Skeletal muscle satellite cell (primary cell): ENCODE measurements around the gene ACVR2B. TPM values are rescaled to one million over a fixed set of nuclear protein-coding genes. Genes with fewer than 3 reads are reported as not detected.
"Not testable (repeated sequence)": the region's sequence is repeated elsewhere in the genome, so short reads cannot be mapped to it uniquely, and the experiment has no call there.

Experiments
- H3K27me3 ChIP-seq: 2 replicates; pipeline ENCODE4 v1.7.0; 2013; ENCODE audit warnings: low read length; ENCODE audit not compliant: control insufficient read depth, insufficient read depth
- H3K36me3 ChIP-seq: 2 replicates; pipeline ENCODE4 v1.7.0; 2013; ENCODE audit warnings: mild to moderate bottlenecking, control low read depth, low read length; ENCODE audit not compliant: insufficient read depth
- H3K4me1 ChIP-seq: 2 replicates; pipeline ENCODE4 v1.7.0; 2013; ENCODE audit warnings: low read length; ENCODE audit not compliant: control insufficient read depth, insufficient read depth
- H3K4me2 ChIP-seq: 2 replicates; pipeline ENCODE4 v1.7.0; 2013; ENCODE audit warnings: mild to moderate bottlenecking, low read length
- H3K4me3 ChIP-seq: 2 replicates; pipeline ENCODE4 v1.7.0; 2013; ENCODE audit warnings: low read length
- H3K9ac ChIP-seq: 2 replicates; pipeline ENCODE4 v1.7.0; 2013; ENCODE audit warnings: mild to moderate bottlenecking, low read depth, low read length, moderate library complexity
- H3K9me3 ChIP-seq: replicated peaks from 2 replicates; pipeline ENCODE4 v1.7.0; 2013; ENCODE audit warnings: mild to moderate bottlenecking, control low read depth, low read length
- total RNA-seq: library from RNA; depleted of rRNA; stranded (reverse); fragments of >200 nt; gene quantifications from 2 replicates; pipeline ENCODE4 v1.2.3, GENCODE V29; 2012; rRNA removed

The ACVR2B gene
- 0.66 and 1.5 TPM in 2 replicates for total RNA-seq

GRCh38 chr3:38453075-38453912, at the start of gene ACVR2B:
Gene ACVR2B, plus strand, starts transcription at chr3:38453890. Its CDS starts 433 bp downstream, at chr3:38454323.
- Histone ChIP-seq H3K9ac (peak within 1 kb of the TSS; percentile 89), H3K4me2 (peak within 1 kb of the TSS; percentile 100), H3K4me1 (peaks cover 18% of the 10 kb centered on the region), H3K9me3 (no peaks in the 10 kb centered on the region), H3K27me3 (no peaks in the 10 kb centered on the region), H3K36me3 (no peaks in the 10 kb centered on the region), H3K4me3 (peak within 1 kb of the TSS; percentile 89)

- Histone ChIP-seq H3K27me3 (no peaks in the 10 kb centered on the region), H3K9ac (no peak overlapping the region), H3K9me3 (no peaks in the 10 kb centered on the region), H3K4me2 (no peak overlapping the region), H3K36me3 (peaks cover 18% of the 10 kb centered on the region), H3K4me1 (peaks cover 9% of the 10 kb centered on the region), H3K4me3 (no peak overlapping the region)
Measured at GRCh38 chr3:38404286-38404685, 49.4 kb upstream of the ACVR2B start.

DNA sequence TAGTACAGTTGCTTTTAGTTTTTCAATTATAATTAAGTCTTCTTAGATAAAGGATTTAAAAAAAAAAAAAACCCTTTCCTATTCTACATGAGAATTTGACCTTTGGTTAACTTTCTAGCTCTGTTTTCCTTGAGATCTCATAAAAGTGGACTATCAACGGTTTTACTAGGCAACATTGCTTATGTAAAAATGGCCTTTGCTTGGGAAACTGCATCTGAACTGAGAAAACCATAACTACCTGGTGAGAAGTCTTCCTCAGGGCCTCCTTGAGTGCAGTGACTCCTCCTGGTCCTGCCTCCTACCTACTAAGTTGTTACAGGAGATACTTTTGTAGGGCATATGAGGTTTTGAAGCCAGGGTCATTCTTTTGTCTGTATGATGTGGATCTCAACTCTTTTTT, 42.1 kb upstream of the ACVR2B start:
- Histone ChIP-seq H3K9me3 (no peaks in the 10 kb centered on the region), H3K4me2 (no peak overlapping the region), H3K4me3 (no peak overlapping the region), H3K9ac (no peak overlapping the region), H3K27me3 (no peaks in the 10 kb centered on the region), H3K36me3 (no peaks in the 10 kb centered on the region), H3K4me1 (no peaks in the 10 kb centered on the region)

GRCh38 chr3:38420758-38421157, 32.9 kb upstream of the ACVR2B start:
- H3K27me3 ChIP-seq, H3K4me2 ChIP-seq, H3K4me1 ChIP-seq, H3K9ac ChIP-seq, H3K4me3 ChIP-seq, H3K36me3 ChIP-seq, H3K9me3 ChIP-seq: not testable (repeated sequence)

GRCh38 chr3:38421679-38422336, 31.9 kb upstream of the ACVR2B start:
- H3K9ac ChIP-seq: no peak overlapping the region
- H3K4me3 ChIP-seq: no peak overlapping the region
- no peaks in the 10 kb centered on the region for H3K9me3 ChIP-seq
- H3K27me3 ChIP-seq: no peaks in the 10 kb centered on the region
- no peak overlapping the region for H3K4me2 ChIP-seq
- no peaks in the 10 kb centered on the region for H3K36me3 ChIP-seq
- H3K4me1 ChIP-seq: no peaks in the 10 kb centered on the region

DNA sequence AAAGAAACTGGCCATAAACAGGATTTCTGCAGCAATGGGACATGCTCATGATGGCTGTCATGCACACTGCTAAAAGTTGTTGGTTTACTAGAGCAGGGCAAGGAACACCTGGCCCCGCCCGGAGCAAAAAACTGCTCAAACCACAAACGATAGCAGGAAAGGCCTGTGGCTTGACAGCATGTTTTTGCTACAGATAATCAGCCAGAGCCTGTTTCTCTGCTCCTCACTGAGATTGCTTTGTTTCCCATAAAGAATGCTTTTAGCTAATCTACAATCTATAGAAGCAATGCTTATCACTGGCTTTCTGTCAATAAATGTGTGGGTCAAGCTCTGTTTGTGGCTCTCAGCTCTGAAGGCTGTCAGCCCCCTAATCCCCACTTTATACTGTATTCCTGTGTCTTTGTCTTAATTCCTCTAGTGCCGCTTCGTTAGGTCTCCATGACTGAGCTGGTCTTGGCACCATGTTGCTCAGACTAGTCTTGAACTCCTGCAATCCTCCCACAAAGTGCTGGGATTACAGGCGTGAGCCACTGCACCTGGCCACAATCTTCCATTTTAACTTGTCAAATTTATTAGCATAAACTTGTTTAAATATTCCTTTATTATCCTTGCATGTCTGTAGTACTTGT, 26.8 kb upstream of the ACVR2B start:
- H3K27me3 ChIP-seq, H3K4me2 ChIP-seq, H3K9ac ChIP-seq, H3K4me1 ChIP-seq, H3K4me3 ChIP-seq, H3K36me3 ChIP-seq, H3K9me3 ChIP-seq: not testable (repeated sequence)

DNA sequence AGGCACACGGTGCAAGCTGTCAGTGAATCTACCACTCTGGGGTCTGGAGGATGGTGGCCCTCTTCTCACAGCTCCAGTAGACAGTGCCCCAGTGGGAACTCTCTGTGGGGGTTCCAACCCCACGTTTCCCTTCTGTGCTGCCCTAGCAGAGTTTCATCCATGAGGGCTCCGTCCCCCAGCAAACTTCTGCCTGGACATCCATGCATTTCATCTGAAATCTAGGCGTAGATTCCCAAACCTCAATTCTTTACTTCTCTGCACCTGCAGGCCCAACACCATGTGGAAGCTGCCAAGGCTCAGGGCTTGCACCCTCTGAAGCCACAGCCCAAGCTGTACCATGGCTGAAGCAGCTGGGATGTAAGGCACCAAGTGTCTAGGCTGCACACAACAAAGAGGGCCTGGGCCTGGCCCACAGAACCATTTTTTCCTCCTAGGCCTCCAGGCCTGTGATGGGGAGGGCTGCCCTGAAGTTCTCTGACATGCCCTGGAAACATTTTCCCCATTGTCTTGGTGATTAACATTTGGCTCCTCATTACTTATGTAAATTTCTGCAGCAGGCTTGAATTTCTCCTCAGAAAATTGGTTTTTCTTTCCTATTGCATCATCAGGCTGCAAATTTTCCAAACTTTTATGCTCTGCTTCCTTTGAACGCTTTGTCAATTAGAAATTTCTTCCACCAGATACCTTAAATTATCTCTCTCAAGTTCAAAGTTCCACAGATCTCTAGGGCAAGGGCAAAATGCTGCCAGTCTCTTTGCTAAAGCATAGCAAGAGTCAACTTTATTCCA, 20.6 kb upstream of the ACVR2B start:
- H3K27me3 ChIP-seq, H3K4me3 ChIP-seq, H3K36me3 ChIP-seq, H3K4me2 ChIP-seq, H3K9ac ChIP-seq, H3K4me1 ChIP-seq: not testable (repeated sequence)
- peaks cover 11% of the 10 kb centered on the region for H3K9me3 ChIP-seq

DNA sequence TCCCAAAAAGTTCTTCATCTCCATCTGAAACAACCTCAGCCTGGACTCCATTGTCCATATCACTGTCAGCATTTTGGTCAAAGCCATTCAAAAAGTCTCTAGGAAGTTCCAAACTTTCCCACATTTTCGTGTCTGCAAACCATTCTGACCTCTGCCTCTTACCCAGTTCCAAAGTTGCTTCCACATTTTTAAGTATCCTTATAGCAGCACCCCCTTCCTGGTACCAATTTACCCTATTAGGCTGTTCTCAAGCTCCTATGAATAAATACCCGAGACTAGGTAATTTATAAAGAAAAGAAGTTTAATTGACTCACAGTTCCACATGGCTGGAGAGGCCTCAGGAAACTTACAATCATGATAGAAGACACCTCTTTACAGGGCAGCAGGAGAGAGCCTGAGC, 20.0 kb upstream of the ACVR2B start:
- not testable (repeated sequence) for H3K4me1 ChIP-seq, H3K4me2 ChIP-seq, H3K9ac ChIP-seq, H3K36me3 ChIP-seq, H3K27me3 ChIP-seq, H3K4me3 ChIP-seq
- H3K9me3 ChIP-seq: peaks cover 11% of the 10 kb centered on the region

DNA sequence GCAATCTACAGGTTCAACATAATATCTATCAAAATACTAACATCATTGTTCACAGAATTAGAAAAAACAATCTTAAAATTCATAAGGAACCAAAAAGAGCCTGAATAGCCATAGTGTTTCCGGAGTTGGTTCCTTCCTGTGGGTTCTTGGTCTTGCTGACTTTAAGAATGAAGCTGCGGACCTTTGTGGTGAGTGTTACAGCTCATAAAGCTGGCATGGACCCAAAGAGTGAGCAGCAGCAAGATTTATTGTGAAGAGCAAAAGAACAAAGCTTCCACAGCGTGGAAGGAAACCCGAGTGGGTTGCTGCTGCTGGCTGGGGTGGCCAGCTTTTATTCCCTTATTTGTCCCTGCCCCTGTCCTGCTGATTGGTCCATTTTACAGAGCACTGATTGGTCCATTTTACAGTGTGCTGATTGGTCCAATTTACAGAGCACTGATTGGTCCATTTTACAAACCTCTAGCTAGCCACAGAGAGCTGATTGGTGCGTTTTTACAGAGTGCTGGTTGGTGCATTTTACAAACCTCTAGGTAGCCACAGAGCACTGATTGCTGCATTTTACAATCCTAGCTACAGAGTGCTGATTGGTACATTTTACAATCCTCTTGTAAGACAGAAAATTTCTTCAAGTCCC, 15.1 kb upstream of the ACVR2B start:
- not testable (repeated sequence) for H3K9ac ChIP-seq, H3K9me3 ChIP-seq, H3K4me2 ChIP-seq, H3K27me3 ChIP-seq, H3K4me3 ChIP-seq, H3K36me3 ChIP-seq, H3K4me1 ChIP-seq

DNA sequence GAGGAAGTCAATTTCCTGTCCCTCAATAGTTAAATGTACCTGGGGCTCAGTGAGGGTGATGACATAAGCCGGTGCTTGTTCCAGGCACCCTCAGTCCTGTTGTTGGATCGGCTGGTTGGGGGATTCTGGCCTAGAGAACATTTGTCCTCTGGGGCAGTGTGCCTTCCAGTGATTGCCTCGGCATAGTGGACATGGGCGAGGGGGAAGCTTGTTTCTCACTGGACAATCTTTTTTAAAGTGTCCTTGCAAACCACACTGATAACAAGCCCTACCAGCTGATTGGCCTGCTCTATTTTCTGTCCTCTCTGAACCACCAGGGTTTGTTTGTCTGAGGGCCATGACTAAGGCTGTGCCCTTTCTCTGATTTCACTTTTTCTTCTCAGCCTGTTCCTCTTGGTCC, 10.5 kb upstream of the ACVR2B start:
- H3K9ac ChIP-seq, H3K4me1 ChIP-seq: not testable (repeated sequence)

More for the DNA sequence above, 10.5 kb upstream of the ACVR2B start:
- H3K9me3 ChIP-seq, H3K36me3 ChIP-seq, H3K4me3 ChIP-seq, H3K4me2 ChIP-seq, H3K27me3 ChIP-seq: not testable (repeated sequence)
